ENCODE data around the gene ATXN1.

- no peak for TF ChIP-seq CTCF (IDR thresholded peaks at IDR 0.05; ENCODE audit: low read depth, low read length, poor library complexity, severe bottlenecking)
- TF ChIP-seq EZH2phosphoT487 (IDR thresholded peaks at IDR 0.05; ENCODE audit: borderline replicate concordance, low read length): no peak
Observed at GRCh38 chr6:16524380-16524707, 236.9 kb downstream of the ATXN1 start.
